ENCODE results near the gene CASZ1.

The CASZ1 gene

DNA sequence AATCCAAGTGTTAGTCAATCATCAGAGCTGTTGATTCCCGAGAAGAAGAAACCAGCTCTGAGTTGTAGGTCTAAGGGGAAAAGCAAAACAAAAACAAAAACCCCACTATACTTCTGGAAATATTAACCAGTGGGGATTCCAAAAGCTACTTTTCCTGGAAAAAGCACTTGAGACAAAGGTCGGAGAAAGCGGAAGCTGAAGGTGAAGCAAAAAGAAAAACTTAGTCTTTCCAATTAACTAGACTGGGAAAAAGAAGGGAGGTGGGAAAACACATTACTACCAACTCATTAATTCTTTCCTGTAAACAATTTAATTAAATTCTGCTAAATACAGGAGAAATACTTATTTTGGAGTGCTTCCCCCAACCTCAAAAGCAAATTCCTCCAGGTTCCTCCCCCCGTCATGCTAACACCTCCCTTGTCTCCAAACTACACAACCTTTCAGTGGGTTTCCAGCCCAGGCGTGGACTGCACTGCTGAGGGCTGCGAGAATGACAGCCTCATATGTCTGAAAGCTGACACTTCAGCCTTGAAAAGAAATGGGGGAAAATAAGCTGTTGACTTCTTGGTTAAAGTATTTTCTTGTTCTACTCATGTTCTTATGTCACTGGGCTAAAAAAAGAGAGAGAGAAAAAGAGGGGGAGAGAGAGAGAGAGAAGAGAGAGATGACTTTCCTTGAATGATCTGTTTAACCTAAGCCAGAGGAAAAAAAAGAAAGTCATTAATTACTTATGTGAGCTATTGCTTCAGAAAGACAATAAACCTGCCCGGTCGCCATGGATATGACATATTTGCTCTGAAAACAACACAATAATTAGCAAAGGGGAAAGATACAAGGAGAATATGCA, 5.1 kb downstream of the CASZ1 start:
- DNase-seq, result no peak

DNA sequence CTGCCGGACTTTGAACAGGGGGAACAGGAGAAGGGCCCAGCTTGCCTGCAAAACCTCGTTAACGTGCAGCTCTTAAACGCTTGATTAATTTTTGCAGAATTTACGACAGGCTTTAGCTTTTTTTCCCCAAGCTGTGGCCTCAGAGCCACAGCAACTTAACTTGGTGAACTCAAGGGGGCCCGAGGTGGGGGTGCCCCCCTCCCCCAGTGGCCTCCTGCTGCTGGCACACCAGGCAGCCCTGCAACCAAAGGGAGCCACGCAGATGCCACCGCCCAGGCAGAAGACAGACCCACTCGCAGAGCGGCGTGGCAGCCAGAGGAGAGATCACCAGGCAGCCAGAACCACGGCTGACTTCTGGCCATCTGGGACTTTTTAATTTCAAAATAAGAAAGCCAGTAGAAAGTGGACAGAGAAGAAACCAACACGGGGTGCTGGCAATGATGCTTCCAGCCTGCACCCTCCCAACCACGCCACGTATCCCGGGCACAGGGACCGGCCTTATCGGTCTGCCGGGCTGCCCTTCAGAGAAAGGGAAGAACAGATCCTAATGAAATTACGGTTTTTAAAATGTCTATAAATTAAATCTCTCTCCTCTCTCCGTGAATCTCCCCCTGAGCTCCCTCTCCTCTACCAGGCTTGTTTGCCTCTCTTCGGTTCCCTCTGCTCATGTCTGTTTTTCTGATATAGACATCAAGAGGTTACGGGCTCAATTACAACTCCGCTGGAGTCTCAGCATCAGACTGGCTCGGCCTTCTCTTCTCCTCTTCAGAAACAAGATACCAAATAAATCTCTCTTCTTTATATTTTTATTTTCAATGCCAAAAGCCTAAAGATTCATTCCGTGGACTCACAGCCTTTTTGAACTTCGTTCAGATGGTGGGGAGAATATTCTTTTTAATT, 6.4 kb downstream of the CASZ1 start:
- DNase-seq, result no peak

DNA sequence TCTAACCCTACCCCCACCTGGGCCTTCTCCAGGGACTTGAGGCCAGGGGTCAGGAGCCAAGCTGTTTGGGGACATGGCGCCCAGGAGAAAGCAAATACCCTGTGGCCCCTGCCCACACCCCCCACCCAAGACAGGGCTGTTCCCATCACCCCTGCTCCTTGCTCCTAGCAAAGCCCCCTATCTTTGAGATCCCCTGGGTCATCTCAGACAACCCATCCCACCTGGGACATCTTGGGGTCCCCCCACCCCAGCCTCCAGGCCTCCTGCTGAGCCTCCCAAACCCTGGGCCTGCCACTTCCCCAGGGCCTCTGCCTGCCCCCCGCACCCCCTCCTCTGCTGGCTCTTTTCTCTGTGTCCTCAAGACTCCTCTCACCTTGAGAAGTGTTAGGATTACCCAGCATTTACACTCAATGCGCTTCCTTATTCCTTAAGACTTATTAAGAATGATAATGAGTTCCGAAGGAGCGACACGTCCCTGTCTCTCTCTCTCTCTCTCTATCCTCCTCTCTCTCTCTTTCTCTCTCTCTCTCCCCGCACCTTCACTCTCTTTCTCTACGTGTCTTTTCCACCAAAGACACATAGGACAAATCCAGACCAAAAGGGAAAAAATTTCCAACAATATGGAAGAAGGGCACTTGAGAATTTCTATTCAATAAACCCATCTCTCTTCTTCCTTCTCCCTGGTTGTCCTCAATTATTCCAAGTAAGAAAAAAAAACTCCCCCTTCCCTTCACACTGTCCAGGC, 7.2 kb downstream of the CASZ1 start:
- no peak for DNase-seq

DNA sequence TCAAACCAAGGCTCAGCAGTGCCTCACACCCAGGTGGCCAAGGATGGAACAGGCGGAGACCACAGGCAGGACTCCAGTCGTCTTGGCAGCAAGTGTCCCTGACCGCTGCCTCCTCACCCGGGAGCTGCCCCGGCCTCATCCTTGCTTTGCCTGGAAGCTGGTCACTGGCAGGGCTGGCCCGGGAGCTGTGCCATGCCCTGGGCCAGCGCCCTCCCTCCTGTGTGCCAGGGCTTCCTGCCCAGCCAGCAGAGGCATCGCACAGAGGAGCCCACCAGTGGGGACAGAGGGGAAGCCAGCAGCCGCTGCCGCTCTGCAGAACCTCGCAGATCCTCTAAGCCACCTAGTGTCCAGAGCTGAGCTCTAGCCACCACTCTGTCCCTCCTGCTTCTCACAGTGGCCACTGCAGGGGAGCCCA, 7.8 kb downstream of the CASZ1 start:
- no peak for DNase-seq

DNA sequence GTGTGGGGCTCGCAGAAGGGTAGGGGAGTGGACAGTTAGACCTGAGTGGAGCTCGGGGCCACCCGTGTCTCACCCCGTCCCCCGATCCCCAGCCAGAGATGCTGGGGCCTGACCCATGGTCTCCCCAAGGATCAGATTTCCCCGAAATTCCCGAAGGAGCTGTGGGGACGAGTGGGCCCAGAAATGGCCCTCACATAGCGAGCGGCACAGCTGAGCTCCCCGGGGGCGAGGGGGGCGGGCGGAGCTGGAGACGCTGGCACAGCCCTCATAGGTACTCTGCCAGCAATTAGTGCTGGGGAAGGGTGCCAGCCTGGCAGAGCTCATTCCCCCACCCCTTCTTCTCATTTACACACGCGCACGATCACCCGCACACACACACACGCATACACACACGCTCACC, 9.2 kb downstream of the CASZ1 start:
- DNase-seq, result no peak

DNA sequence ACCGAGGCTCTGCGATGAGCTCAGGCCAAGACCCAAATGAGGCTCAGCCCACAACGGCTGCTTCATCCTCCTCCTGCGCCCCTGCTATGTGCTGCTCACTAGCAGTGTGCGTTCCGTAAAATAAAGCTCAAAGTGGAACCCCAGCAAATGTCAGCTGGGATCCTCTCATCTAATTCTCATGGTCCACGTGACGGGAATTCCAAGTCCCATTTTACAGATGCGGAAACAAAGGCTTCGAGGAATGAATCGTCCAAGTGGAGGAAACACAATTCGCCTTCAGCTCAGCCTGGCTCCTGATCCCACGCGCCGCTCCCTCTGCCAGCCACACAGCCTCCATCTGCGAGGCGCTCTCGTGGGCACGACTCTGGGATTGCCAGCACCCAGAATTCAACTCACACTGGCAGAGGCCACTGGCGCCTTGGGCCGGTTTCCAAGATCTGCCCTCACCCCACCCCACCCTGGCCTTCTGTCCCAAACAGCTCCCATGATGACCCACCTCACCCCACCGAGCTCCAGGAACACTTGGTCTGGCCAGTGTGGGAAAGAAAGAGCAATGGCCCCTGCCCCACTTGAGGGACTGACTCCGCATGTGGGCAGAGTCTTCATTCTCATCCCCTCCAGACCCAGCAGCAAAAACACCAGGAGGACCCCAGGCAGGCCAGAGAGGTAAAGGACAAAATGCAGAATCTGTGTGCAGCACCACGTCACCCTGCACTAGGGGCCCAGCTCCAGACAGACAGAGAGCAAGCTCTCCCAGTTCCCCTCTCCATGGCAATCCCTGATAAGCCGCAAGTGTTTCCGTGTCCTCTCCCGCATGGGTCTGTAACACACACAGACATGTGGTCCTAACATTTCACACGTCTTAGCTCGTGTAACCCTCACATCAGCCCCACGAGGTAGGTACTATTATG, 10.5 kb downstream of the CASZ1 start:
- no peak for DNase-seq

DNA sequence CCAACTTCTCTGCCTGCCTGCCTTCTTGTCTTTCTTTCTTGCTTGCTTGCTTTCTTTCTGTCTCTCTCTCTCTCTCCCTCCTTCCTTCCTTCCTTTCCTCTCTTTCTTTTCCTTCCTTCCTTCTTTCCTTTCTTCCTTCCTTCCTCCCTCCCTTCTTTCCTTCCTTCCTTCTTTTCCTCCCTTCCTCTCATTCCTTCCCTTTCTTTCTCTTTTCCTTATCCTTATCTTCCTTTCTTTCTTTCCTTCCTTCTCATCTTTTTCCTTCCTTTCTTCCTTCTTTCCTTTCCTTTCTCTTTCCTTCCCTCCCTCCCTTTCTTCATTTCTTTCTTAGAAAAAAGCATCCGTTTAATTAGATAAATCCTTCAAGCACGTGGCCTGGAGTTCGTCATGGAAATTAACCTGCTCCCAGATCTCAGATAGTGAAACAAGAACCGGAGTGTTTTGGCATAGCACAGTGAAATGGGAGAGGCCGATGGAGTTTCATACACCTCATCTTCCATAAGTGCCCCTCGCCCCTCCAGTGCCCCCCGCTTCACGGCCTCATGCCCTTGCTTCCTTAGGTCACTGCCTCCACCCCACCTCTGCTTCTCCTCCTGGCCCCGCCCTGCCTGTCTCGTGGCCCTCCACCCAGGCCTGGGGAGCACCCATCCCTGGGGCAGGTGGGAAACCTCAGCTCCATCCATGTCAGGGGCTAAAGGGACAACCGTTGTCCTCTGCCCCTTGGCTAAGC, 11.3 kb downstream of the CASZ1 start:
- no peak for DNase-seq

DNA sequence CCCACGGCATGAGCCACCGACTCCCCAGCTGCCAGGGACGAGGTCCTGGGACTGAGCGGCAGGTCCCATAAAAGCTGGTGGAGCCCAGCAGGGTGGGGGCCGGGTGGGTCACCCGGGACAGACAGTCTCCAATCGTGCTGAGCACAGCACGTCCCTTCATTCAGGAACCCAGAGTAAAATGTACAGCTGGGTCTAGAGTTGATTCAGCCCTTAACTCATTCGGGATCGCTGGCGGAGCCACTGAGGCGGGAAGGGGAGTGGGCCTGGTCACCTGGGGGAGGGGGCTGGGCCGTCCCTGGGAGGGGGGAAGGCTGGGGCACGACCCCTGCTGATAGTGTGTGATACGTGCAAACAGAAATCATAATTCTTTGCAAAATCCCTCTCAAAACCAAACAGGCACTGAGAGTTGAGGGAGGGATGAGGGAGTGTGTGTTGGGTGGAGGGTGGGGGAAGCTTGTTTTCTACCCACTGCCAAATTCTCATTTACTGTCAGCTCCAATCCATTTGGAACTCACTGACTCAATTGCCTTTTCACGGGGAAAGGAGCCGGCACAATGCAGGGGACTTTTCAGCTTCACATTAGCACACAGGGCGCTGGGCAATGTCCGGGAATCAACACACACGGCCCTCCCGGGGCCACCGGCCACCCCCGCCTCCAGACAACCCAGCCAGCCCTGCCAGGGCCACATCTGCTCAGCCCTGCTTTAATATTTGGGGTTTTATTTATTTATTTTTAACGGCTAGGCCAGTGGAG, 13.8 kb downstream of the CASZ1 start:
- no peak for DNase-seq

DNA sequence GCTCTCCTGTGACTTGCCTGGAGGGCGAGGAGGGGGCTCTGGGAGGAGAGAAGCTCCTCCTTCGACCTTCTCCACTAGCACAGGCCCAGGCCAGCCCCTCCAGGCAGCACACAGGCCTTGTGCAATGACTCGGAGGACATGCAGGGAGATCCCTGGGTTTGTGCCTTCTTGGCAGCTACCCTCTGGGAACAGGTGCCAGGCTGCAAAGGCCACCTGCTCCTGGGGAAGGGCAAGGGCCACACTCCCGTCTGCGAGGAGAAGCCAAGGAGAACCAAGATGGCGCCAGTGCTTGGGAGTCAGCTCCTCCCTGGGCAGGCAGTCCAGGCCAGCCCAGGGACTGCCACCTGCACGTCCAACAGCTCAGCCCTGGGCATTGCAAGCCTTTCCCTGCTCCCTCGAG, 15.3 kb downstream of the CASZ1 start:
- DNase-seq, result no peak

DNA sequence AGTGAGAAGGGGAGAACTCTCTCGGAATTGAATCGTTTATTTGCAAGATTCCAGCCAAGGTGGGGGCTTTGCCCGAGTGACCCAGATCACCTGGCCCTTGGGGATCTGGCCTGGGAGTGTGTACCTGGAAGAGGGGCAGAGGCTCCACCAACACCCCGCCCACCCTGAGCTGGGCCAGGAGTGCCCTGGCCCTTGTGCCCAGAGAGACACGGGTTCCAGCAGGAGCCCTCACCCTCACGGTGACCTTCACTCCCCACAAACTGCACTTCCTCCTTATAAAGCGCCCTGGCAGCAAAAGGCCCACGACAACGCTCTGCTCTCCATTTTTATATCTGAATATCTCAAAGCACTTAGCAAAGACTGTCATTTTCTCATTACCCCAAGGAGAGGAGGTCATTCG, 16.6 kb downstream of the CASZ1 start:
- no peak for DNase-seq

DNA sequence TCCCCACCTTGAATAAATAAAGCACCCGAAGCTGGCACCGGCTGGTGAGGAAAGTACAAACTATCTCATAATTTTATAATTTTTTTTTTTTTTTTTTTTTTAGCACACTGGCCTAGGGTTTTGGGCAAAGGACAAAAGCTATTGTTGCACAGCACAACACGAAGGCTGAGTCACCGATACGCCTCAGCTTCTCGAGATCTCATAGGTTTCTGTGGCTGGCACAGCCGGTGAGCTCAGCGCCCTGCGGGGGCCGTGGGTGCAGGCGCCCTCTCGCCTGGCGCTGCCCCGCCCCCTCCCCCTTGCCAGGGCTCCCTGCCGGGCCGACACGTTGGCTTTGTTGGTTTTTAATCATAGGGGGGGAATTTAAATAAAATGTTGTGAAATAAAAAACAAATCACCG, 17.2 kb downstream of the CASZ1 start:
- DNase-seq, result no peak

DNA sequence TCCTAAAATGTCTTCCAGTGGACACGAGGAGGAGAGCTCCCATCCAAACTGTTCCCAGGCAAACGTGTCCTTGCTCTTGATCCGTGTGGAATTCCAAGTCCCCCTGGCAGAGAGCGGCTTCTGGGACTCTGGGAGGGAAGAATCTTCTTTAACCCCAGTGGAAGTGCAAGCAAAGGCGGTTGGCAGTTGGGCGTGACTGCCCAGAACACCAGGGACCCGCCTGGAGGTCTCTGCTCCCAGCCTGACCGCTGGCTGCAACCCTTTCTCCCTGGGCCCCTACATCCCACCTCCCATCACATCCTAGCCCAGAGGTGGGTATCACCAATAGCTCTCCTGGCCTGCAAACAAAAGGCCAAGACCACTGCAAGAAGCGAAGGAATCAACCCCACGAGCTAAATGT, 17.8 kb downstream of the CASZ1 start:
- no peak for DNase-seq

DNA sequence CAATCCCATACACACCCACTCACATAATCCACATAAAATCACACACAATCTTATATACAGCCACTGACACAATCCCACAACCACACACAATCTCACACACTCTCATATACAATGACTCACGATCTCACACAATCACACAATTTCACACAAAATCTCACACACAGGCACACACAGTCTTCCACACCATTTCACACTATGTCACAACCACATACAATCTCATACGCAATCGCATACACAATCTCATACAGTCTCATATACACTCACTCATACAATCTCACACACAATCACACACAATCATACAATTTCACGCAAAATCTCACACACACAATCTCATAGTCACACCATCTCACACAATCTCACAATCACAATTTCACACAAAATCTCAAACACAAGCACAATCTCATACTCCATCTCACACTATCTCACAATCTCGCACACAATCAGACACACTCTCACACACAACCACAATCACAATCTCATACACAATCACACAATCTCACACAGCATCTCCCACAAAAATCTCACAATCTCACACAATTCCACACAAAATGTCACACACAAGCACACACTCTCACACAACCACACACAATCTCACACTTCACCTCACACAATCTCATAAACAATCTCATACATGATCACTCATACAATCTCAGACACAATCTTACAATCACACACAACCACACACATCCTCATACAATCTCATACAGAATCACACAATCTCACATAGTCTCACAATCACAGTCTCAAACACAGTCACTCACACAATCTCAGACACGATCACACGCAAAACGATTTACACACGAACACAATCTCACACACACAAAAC, 18.5 kb downstream of the CASZ1 start:
- no peak for DNase-seq

DNA sequence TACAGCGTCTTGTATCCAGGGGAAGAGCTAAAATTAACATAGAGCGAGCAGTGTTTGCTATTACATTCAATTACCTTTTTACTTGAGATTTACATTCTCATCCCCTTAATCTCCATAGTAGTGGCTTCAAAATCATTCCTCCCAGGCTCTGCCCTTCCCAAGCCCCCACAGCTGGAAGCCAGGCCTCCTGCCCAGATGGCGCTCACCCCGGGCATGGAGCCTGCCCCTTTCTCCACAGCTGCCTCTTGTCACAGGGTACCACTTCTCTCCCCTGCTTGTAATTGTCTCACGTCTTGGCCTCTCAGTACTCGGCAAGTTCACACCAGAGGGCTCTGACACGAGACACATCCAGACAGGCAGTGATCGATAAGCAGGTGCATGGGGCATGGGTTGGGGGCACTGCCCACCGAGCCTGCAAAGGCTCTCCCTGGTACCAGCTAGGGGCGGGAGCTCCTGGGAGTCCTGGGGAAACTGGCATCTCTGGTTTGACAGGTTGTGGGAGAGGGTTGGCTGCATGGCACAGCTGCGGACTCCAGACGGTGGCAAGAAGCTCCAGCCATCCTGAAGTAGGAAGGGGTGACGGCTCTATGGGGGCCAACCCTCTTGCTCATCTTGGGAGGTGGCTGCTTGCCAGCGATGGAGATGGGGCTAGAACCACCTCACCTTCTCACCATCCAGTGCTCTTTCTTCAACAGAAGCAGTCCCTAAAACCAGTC, 20.1 kb downstream of the CASZ1 start:
- no peak for DNase-seq

DNA sequence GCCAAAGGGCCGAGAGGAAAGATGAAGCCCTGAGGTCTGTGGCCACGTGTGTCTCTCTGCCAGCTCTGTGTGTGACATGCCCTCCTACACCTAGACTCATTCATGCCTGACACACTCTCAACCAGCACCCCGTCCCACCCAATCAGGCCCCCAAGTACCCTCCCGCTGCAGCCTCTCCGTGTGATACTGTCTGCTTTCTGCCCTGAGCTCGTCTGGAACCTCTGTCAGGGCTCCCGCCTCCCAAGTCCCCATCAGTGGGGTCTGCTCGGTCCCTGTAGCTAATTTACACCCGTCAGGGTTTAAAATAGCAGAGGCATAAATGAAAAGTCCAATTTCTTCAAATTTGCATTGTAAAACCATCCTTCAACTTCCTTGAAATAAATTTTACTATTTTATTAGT, 20.7 kb downstream of the CASZ1 start:
- no peak for DNase-seq

DNA sequence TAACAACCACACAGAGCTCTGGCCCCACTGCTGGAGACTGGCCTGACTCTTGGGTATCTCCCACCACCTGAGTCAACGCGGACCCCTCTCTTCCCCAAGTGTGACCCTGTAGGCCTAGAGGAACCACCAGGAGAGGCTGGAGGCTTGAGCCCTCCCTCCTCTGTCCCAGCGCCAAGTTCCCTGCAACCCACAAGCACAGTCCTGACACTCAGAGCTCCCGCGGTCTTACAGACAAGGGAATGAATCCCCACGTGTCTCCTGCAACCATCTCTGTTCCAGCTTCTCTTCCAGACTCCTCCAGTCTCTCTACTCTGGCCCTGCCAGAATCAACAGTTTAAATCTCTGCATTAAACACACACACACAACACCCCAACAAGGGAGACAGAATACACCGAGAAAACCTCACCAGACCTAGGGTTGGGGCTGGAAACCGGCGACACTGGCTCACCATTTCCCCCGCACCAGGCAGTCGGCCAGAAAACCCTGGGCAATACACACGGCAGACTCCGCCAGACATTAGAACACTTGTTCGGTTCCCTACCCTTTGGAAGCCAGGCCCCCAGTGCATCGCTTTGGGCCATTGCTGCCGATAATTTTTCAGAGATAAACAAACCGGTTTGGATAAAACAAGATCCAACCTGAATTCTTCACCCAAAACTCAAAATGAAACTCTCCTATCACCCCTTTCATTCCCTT, 21.7 kb downstream of the CASZ1 start:
- no peak for DNase-seq

DNA sequence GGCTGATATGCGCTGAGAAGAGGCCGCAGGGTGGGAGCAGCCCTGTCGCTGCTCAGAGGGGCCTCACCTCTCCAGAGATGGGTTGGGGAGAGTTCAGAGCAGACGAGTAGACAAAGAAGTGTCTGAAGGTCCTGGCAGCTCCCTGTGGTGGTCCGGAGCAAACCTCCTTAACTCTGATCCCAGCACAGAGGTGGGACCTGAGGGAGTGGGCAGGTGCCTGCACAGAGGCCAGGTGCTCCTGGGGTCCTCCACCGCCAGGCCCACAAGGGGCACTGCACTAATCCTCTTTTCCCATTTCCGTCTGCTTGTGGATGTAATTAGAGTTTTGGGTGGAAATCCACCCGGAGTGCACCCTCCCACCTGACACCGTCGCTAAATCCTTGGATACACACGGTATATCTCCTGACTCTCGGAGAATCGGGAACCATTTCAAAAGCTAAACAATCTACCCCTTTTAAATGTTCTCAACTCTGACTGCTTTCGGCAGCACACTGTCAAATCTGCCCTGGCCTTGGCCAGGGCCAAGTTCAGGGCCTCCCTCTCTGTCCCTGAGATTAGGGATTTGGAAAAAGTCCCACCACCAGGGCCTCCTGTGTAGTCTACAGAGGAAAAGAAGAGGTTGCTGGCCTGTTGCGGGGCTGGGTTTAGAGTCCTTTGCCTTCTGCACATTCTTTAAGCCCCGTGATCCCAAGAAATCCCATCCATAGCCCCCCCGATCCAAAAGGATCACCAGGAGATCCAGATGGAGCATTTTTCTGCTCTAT, 22.4 kb downstream of the CASZ1 start:
- no peak for DNase-seq

DNA sequence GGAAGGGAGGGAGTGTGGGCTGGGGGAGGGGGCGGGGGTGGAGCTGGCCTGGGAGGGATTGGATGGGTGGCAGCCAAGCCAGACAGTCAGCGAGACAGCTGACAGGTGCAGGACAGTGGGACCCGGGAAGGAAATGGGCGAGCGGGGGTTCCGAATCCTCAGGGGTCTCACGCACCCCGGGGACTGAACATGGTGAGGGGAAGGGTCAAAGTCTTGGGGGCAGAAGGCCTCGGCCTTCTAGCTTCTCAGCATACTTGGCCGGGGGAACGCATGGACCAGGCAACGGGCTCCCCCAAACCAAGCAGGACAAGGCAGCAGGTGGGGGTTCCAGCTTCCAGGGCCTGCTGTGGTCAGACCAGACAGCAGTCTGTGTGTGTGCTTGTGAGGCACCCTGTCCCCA, 23.1 kb downstream of the CASZ1 start:
- DNase-seq, result no peak

Measured in CD4-positive, alpha-beta T cell treated with Interleukin-17A for 4 hours (primary cell).